Measurements from ENCODE around the gene CEBPZOS. TPM values are rescaled to one million over a fixed set of nuclear protein-coding genes. Genes with fewer than 3 reads are reported as not detected.

Gene CEBPZOS
- total and polyA plus RNA-seq, 4 donors = 19.5 to 59.4 (median 29.6) TPM

GRCh38 chr2:37244017-37244416 is 47.7 kb downstream of the CEBPZOS start:
- no peak for TF ChIP-seq CTCF (IDR thresholded peaks at IDR 0.05; ENCODE audit: control extremely low read depth, extremely low read depth)
- Histone ChIP-seq H3K36me3 (ENCODE audit: control insufficient read depth in 4 of 4, insufficient read depth in 4 of 4, low read length in 4 of 4) (peaks cover 10 to 49% (median 26%) of the 10 kb centered on the region in 4 donors), H3K9ac (ENCODE audit: insufficient read depth in 1 of 2, low read length in 2 of 2) (no peak overlapping the region), H3K9me3 (ENCODE audit: control insufficient read depth in 4 of 4, insufficient read depth in 3 of 4, low read length in 3 of 4) (no peaks in the 10 kb centered on the region), H3K4me1 (ENCODE audit: control insufficient read depth in 5 of 5, insufficient read depth in 5 of 5, low read length in 5 of 5) (peaks cover 0 to 2% (median 0%) of the 10 kb centered on the region in 5 donors), H3K27ac (ENCODE audit: low read depth in 1 of 2, low read length in 1 of 2) (no peak overlapping the region), H3K4me3 (no peak overlapping the region), H3K27me3 (ENCODE audit: control insufficient read depth in 3 of 3, insufficient read depth in 3 of 3, low read length in 2 of 3) (no peaks in the 10 kb centered on the region)
- WGBS, 2 donors = 65 to 85% methylated on average over 4 of the region's 4 CpGs
- no peak for DNase-seq
- no peak for ATAC-seq (ENCODE audit: insufficient read depth, low FRiP score)

GRCh38 chr2:37244755-37245154 is 48.5 kb downstream of the CEBPZOS start:
- no peak overlapping the region for H3K9ac ChIP-seq (ENCODE audit: insufficient read depth in 1 of 2, low read length in 2 of 2)
- H3K36me3 ChIP-seq (ENCODE audit: control insufficient read depth in 4 of 4, insufficient read depth in 4 of 4, low read length in 4 of 4) = peaks cover 10 to 52% (median 28%) of the 10 kb centered on the region in 4 donors
- H3K9me3 ChIP-seq (ENCODE audit: control insufficient read depth in 4 of 4, insufficient read depth in 3 of 4, low read length in 3 of 4) = no peaks in the 10 kb centered on the region
- 96 to 100% methylated on average over 3 of the region's 3 CpGs for WGBS, 2 donors
- peaks cover 0 to 2% (median 0%) of the 10 kb centered on the region in 5 donors for H3K4me1 ChIP-seq (ENCODE audit: control insufficient read depth in 5 of 5, insufficient read depth in 5 of 5, low read length in 5 of 5)
- no peak overlapping the region for H3K4me3 ChIP-seq
- no peak overlapping the region for H3K27ac ChIP-seq (ENCODE audit: low read depth in 1 of 2, low read length in 1 of 2)
- DNase-seq (no peak), ATAC-seq (ENCODE audit: insufficient read depth, low FRiP score) (no peak)
- H3K27me3 ChIP-seq (ENCODE audit: control insufficient read depth in 3 of 3, insufficient read depth in 3 of 3, low read length in 2 of 3) = no peaks in the 10 kb centered on the region
- TF ChIP-seq CTCF (IDR thresholded peaks at IDR 0.05; ENCODE audit: control extremely low read depth, extremely low read depth) = no peak

GRCh38 chr2:37246205-37246604 is 49.9 kb downstream of the CEBPZOS start:
- H3K36me3 ChIP-seq (ENCODE audit: control insufficient read depth in 4 of 4, insufficient read depth in 4 of 4, low read length in 4 of 4) = peaks cover 8 to 52% (median 31%) of the 10 kb centered on the region in 4 donors

More at GRCh38 chr2:37246205-37246604, 49.9 kb downstream of the CEBPZOS start:
- H3K9me3 ChIP-seq (ENCODE audit: control insufficient read depth in 4 of 4, insufficient read depth in 3 of 4, low read length in 3 of 4) = no peaks in the 10 kb centered on the region
- ATAC-seq (ENCODE audit: insufficient read depth, low FRiP score) (no peak), DNase-seq (no peak)
- no peaks in the 10 kb centered on the region for H3K27me3 ChIP-seq (ENCODE audit: control insufficient read depth in 3 of 3, insufficient read depth in 3 of 3, low read length in 2 of 3)
- no peak for TF ChIP-seq CTCF (IDR thresholded peaks at IDR 0.05; ENCODE audit: control extremely low read depth, extremely low read depth)
- H3K9ac ChIP-seq (ENCODE audit: insufficient read depth in 1 of 2, low read length in 2 of 2) = no peak overlapping the region
- no peak overlapping the region for H3K4me3 ChIP-seq
- H3K4me1 ChIP-seq (ENCODE audit: control insufficient read depth in 5 of 5, insufficient read depth in 5 of 5, low read length in 5 of 5) = no peaks in the 10 kb centered on the region
- H3K27ac ChIP-seq (ENCODE audit: low read depth in 1 of 2, low read length in 1 of 2) = no peak overlapping the region

Data from lung (tissue), 12 donors.